OCI-M2 (cell line): ENCODE results near the gene KLHL13.
"Not testable (repeated sequence)": the region's sequence is repeated elsewhere in the genome, so short reads cannot be mapped to it uniquely, and the experiment has no call there.

Source experiments
- DNase-seq: peaks from one replicate; lab custom pipeline; 2025; ENCODE audit not compliant: unreplicated experiment; lab: John Stamatoyannopoulos, UW

KLHL13 gene

GRCh38 chrX:117995378-117995777, 121.2 kb downstream of the KLHL13 start:
- no peak for DNase-seq

GRCh38 chrX:117992192-117992723, 124.4 kb downstream of the KLHL13 start:
- DNase-seq: no peak

- no peak for DNase-seq
These were observed 126.2 kb downstream of the KLHL13 start for GRCh38 chrX:117990438-117990837.

- DNase-seq: no peak
These were observed 127.1 kb downstream of the KLHL13 start for GRCh38 chrX:117989512-117989911.

GRCh38 chrX:117987373-117987772, 129.2 kb downstream of the KLHL13 start:
- no peak for DNase-seq

GRCh38 chrX:117985241-117985640, 131.4 kb downstream of the KLHL13 start:
- no peak for DNase-seq

- no peak for DNase-seq
These were observed 133.8 kb downstream of the KLHL13 start for GRCh38 chrX:117982694-117983392.

GRCh38 chrX:117978402-117978801, 138.2 kb downstream of the KLHL13 start:
- DNase-seq: no peak

GRCh38 chrX:117977526-117977925, 139.1 kb downstream of the KLHL13 start:
- DNase-seq: no peak

- DNase-seq: no peak
These were observed 143.4 kb downstream of the KLHL13 start for GRCh38 chrX:117973110-117973807.

- DNase-seq: no peak
These were observed 143.9 kb downstream of the KLHL13 start for GRCh38 chrX:117972711-117973109.

GRCh38 chrX:117969782-117970181, 146.8 kb downstream of the KLHL13 start:
- DNase-seq: no peak

- no peak for DNase-seq
These were observed 147.3 kb downstream of the KLHL13 start for GRCh38 chrX:117969328-117969727.

- DNase-seq: no peak
These were observed 157.6 kb downstream of the KLHL13 start for GRCh38 chrX:117959045-117959444.

GRCh38 chrX:117957128-117957527, 159.5 kb downstream of the KLHL13 start:
- no peak for DNase-seq

- not testable (repeated sequence) for DNase-seq
These were observed 177.3 kb downstream of the KLHL13 start for GRCh38 chrX:117939296-117939695.

- no peak for DNase-seq
These were observed 180.5 kb downstream of the KLHL13 start for GRCh38 chrX:117936118-117936517.

GRCh38 chrX:117930116-117930515, 186.5 kb downstream of the KLHL13 start:
- not testable (repeated sequence) for DNase-seq

GRCh38 chrX:117919755-117920154, 196.9 kb downstream of the KLHL13 start:
- no peak for DNase-seq

GRCh38 chrX:117910216-117910615, 206.4 kb downstream of the KLHL13 start:
- no peak for DNase-seq

GRCh38 chrX:117898226-117898625, 218.4 kb downstream of the KLHL13 start:
- DNase-seq: no peak

- DNase-seq: no peak
These were observed 221.2 kb downstream of the KLHL13 start for GRCh38 chrX:117895418-117895817.
